ENCODE measurements around the gene OR2J3. TPM values are rescaled to one million over a fixed set of nuclear protein-coding genes. Genes with fewer than 3 reads are reported as not detected.

The OR2J3 gene
- not detected in 5 replicates for total RNA-seq (2022; extraction: Qiagen RNA extraction; ENCODE audit: low read depth)

DNA sequence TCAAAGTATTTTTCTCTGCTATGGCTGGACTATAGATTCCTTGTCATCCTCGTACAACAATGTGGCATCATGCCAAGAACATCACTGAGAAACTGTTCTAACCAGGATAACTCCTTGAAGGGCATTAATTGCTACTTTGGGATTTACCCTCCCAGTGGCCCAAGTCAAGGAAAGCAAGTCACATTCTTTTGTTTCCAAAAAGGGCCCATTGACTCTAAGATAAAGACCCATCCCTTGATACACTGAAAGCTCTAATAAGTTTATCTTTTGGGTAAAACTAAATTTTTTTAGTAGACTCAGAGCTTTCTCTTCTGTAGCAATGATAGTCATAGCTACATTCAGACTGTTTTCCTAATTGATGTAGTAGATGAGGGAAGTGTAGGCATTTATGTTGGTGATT, at the start of gene OR2J3:
TSS of gene OR2J3 (plus strand) at position 301 of the 400 bp plus-strand sequence. CDS start 3,833 bp downstream, outside the sequence.

DNA sequence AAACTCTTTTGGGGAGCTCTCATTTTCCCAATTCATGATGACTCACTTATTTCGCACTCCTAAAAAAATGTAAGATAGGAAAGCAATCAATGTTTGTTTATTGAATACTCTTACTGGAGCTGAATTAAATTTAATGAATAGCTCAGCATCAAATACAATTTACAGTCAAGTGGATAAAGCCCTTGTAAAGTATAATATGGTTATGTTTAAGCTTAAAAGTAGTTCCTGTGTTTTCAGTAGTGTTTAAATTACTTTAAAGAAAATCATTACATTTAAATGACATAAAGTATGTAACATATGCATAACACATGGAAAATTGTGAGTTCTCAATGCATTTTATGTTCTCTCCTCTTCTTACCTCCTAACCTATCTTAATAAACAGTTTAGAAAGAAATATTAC, 20.6 kb upstream of the OR2J3 start, which contains the start of gene OR2B3:
TSS of gene OR2B3 (minus strand) at position 101 of the 400 bp plus-strand sequence. CDS start at position 36, 65 bp downstream.

GRCh38 chr6:29099190-29099589, 8.7 kb upstream of the OR2J3 start, which contains the start of gene OR2J1:
OR2J1 (plus strand) TSS chr6:29099490; CDS start chr6:29100943, 1,453 bp downstream.

Other genes starting within 250 kb of the OR2J3 start
- 40.7 to 48.8 TPM (median 45.8 TPM) in 5 replicates for gene TRIM27, start 184.1 kb upstream of the OR2J3 start, total RNA-seq (2022; extraction: Qiagen RNA extraction; ENCODE audit: low read depth)
- 0.15 to 0.37 TPM (median 0.19 TPM) in 5 replicates for gene ZNF311, start 102.7 kb upstream of the OR2J3 start, total RNA-seq (2022; extraction: Qiagen RNA extraction; ENCODE audit: low read depth)
- not detected in 5 replicates for gene OR2W1, start 62.9 kb upstream of the OR2J3 start, total RNA-seq (2022; extraction: Qiagen RNA extraction; ENCODE audit: low read depth)
- gene OR2B3, start 20.7 kb upstream of the OR2J3 start, total RNA-seq (2022; extraction: Qiagen RNA extraction; ENCODE audit: low read depth): not detected in 5 replicates
- not detected in 5 replicates for gene OR2J1, start 8.6 kb upstream of the OR2J3 start, total RNA-seq (2022; extraction: Qiagen RNA extraction; ENCODE audit: low read depth)
- not detected in 5 replicates for gene OR2J2, start 62.8 kb downstream of the OR2J3 start, total RNA-seq (2022; extraction: Qiagen RNA extraction; ENCODE audit: low read depth)
- gene OR14J1, start 193.6 kb downstream of the OR2J3 start, total RNA-seq (2022; extraction: Qiagen RNA extraction; ENCODE audit: low read depth): not detected in 5 replicates